Adipose tissue (tissue), 3 donors: ENCODE data around the gene C7orf57. TPM values are rescaled to one million over a fixed set of nuclear protein-coding genes. Genes with fewer than 3 reads are reported as not detected.
"Not testable (repeated sequence)": the region's sequence is repeated elsewhere in the genome, so short reads cannot be mapped to it uniquely, and the experiment has no call there.

Experiments used
- H3K27ac ChIP-seq: one replicate; pipeline ENCODE4 v1.5.1; 2013; ENCODE audit warnings: low read depth, low read length
- WGBS, 3 donors: extraction: QIAGEN DNeasy Blood & Tissue Kit; methylation state at CpG; one replicate each; pipeline ENCODE4 v1.1.7; 2013; 5-methylcytosine and 5-hydroxymethylcytosine counted together
- polyA plus RNA-seq, 3 donors: library from polyadenylated mRNA; stranded (reverse); fragments of 200-250 nt; gene quantifications; one replicate each; pipeline ENCODE4 v1.2.3, GENCODE V29; 2013
- donor health status: healthy with polysubstance abuse.
- donor health status: Bipolar disorder and iron deficiency.
- donor health status: healthy.

Gene C7orf57
- not detected for polyA plus RNA-seq

- H3K27ac ChIP-seq = no peak within 1 kb of the TSS
- WGBS, 3 donors = 0 to 2% (median 1%) methylated on average over 55 to 62 of the region's 62 CpGs
Observed at GRCh38 chr7:48035301-48035966, at the start of gene C7orf57. C7orf57 (plus strand) TSS chr7:48035543; CDS start chr7:48036309, 766 bp downstream.

- WGBS, 3 donors = 69 to 87% (median 80%) methylated on average over 8 of the region's 8 CpGs
Observed at GRCh38 chr7:47988496-47989386, 46.6 kb upstream of the C7orf57 start.

GRCh38 chr7:47989607-47990400 lies 45.5 kb upstream of the C7orf57 start:
- WGBS, 3 donors = 63 to 72% (median 70%) methylated on average over 10 of the region's 10 CpGs
- not testable (repeated sequence) for H3K27ac ChIP-seq

More at GRCh38 chr7:47988496-47989386, 46.6 kb upstream of the C7orf57 start:
- no peak overlapping the region for H3K27ac ChIP-seq

- 89 to 98% (median 95%) methylated on average over 5 of the region's 5 CpGs for WGBS, 3 donors
- H3K27ac ChIP-seq = no peak overlapping the region
Observed at GRCh38 chr7:47990592-47990991, 44.8 kb upstream of the C7orf57 start.

- 92 to 93% (median 93%) methylated on average over 1 of the region's 1 CpG for WGBS, 3 donors
- H3K27ac ChIP-seq = no peak overlapping the region
Observed at GRCh38 chr7:47991270-47991669, 44.1 kb upstream of the C7orf57 start.

- WGBS, 3 donors = 3% methylated on average over 23 to 26 of the region's 26 CpGs
- no peak overlapping the region for H3K27ac ChIP-seq
Observed at GRCh38 chr7:47991741-47992311, 43.5 kb upstream of the C7orf57 start.

- 67 to 76% (median 74%) methylated on average over 3 of the region's 3 CpGs for WGBS, 3 donors
- H3K27ac ChIP-seq = no peak overlapping the region
Observed at GRCh38 chr7:47992446-47992845, 42.9 kb upstream of the C7orf57 start.

- WGBS, 3 donors = 94 to 96% (median 96%) methylated on average over 12 of the region's 12 CpGs
- H3K27ac ChIP-seq = no peak overlapping the region
Observed at GRCh38 chr7:47999413-47999812, 35.9 kb upstream of the C7orf57 start.

GRCh38 chr7:48000164-48000563 lies 35.2 kb upstream of the C7orf57 start:
- not testable (repeated sequence) for H3K27ac ChIP-seq
- WGBS, 3 donors = 89 to 93% (median 93%) methylated on average over 13 of the region's 13 CpGs

- WGBS, 3 donors = 35 to 58% (median 58%) methylated on average over 2 of the region's 2 CpGs
- H3K27ac ChIP-seq = no peak overlapping the region
Observed at GRCh38 chr7:48004032-48004431, 31.3 kb upstream of the C7orf57 start.

GRCh38 chr7:48004638-48005037 lies 30.7 kb upstream of the C7orf57 start:
- WGBS, 3 donors = 30 to 62% (median 37%) methylated on average over 5 of the region's 5 CpGs

GRCh38 chr7:48006866-48007265 lies 28.5 kb upstream of the C7orf57 start:
- 81 to 91% (median 87%) methylated on average over 6 of the region's 6 CpGs for WGBS, 3 donors
- H3K27ac ChIP-seq = no peak overlapping the region

More at GRCh38 chr7:48004638-48005037, 30.7 kb upstream of the C7orf57 start:
- no peak overlapping the region for H3K27ac ChIP-seq

- H3K27ac ChIP-seq = no peak overlapping the region
- WGBS, 3 donors = 84 to 88% (median 85%) methylated on average over 4 of the region's 4 CpGs
Observed at GRCh38 chr7:48009257-48009656, 26.1 kb upstream of the C7orf57 start.

GRCh38 chr7:48009954-48010353 lies 25.4 kb upstream of the C7orf57 start:
- 84 to 94% (median 91%) methylated on average over 4 of the region's 4 CpGs for WGBS, 3 donors
- H3K27ac ChIP-seq = no peak overlapping the region

GRCh38 chr7:48011323-48011722 lies 24.0 kb upstream of the C7orf57 start:
- 65 to 75% (median 69%) methylated on average over 2 of the region's 2 CpGs for WGBS, 3 donors
- H3K27ac ChIP-seq = no peak overlapping the region

GRCh38 chr7:48011951-48012350 lies 23.4 kb upstream of the C7orf57 start:
- 66 to 71% (median 69%) methylated on average over 3 of the region's 3 CpGs for WGBS, 3 donors
- no peak overlapping the region for H3K27ac ChIP-seq

GRCh38 chr7:48016641-48017040 lies 18.7 kb upstream of the C7orf57 start:
- H3K27ac ChIP-seq = no peak overlapping the region

GRCh38 chr7:48017674-48018073 lies 17.7 kb upstream of the C7orf57 start:
- H3K27ac ChIP-seq = no peak overlapping the region
- 89 to 92% (median 91%) methylated on average over 4 of the region's 4 CpGs for WGBS, 3 donors
